HG03460 (cell line): ENCODE results near the gene BHMT2.

Source experiments
- ATAC-seq: cut with Tn5 transposase; IDR thresholded peaks from one replicate; pipeline ENCODE4 v1.9.1; 2021; ENCODE audit not compliant: unreplicated experiment

Gene BHMT2

DNA sequence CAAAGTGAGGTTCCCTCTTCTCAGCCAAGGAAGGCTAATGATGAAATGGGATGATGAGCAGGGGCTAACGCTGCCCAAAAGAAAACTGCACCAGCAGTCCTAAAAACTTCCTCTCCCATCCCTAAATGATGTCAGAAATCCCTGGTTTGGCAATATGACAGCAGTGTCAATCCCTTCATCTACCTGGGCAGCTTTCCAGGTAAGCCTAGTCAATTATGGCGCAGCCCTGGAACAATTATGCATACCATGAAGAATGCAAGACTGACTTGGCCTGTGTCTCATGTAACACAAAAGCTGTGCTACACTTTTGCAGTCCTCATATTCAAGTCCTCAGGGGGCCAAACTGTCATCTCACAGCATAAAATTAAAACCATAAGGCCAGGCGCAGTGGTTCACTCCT, 7.1 kb upstream of the BHMT2 start:
- ATAC-seq = no peak

DNA sequence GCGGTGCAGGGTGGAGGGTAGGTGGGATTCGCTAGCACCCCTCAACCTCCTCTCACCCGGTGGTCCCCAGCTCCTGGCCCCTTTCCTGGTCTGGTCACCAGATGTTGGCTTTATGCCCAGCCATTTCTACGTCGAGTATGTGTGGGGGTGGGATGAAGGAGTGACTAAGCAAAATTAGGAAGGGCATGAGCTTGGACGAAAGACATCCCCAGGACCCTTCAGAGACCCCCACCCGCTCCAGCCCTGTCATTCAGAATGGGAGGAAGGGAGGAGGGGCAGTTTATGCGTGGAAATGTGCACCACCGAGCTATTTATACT, 742 bp downstream of the BHMT2 start:
- no peak for ATAC-seq

GRCh38 chr5:79074641-79075040, 5.1 kb downstream of the BHMT2 start:
- no peak for ATAC-seq

DNA sequence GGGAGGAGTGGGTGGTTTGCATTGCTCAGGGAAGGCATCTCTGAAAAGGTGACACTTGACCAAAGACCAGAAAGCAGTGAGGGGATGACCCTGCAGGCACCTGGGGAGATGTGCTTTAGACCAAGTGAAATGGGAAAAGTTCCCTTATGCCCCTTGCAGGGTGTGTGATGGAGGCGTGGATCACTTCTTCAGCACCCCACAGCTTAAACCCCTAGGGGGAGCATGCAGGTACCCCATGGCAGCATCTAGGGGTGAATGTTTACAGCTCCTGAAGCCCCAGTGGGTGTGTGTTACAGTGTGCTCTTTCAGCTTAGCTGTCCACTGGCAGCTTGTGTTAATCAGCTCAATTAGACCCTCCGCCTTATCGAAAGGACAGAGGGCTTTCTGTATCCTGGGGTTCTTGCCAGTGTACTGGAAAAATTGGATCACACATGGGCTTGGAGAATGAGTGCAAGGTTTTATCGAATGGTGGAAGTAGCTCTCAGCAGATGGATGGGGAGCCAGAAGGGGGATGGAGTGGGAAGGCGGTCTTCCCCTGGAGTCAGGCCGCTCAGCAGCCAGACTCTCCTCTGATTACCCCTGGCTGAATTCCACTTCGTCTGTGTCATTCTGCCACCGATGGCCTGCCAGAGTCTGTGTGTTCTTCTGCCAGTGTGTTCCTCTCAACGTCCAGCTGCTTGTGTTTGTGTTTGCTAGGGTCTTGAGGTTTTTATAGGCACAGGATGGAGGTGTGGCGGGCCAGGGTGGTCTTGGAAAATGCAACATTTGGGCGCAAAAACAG, 6.3 kb downstream of the BHMT2 start:
- ATAC-seq = no peak

GRCh38 chr5:79076819-79077218, 7.3 kb downstream of the BHMT2 start:
- ATAC-seq = no peak

- ATAC-seq = no peak
Observed at GRCh38 chr5:79077680-79078365, 8.3 kb downstream of the BHMT2 start.

DNA sequence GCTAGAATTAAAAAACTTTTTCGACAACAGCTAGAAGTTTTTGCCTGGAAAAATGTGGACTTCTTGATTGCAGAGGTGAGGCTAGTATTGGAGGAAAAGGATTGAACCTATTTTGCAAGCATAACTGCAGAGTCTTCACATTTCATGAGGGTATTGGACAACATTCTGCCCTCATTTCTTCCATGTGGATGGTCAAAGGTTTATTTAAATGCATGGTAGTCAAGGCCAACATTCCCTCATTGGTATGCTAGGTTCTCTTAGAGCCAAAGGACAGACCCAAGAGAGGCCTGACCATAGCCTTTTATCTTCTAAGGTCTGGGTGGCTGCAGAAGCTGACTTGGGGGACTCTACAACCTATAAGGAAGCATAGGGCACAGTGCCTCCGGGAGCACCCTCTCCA, 11.2 kb downstream of the BHMT2 start:
- no peak for ATAC-seq

DNA sequence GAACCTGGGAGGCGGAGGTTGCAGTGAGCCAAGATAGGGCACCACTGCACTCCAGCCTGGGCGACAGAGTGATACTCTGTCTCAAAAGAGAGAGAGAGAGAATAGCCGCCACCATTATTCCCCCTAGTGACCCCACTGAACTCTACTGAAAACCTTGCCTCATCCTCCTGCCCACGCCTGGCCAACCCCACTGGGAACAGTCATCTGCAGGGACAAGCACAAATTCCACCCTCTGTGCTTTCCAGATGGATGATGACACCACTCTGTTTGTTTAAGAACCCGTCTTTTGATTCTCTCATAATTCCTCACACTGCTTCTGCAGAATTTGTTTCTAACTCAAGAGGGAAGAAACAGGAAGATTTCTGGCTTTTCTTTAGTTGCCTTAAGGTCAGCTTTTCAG, 12.2 kb downstream of the BHMT2 start:
- no peak for ATAC-seq

DNA sequence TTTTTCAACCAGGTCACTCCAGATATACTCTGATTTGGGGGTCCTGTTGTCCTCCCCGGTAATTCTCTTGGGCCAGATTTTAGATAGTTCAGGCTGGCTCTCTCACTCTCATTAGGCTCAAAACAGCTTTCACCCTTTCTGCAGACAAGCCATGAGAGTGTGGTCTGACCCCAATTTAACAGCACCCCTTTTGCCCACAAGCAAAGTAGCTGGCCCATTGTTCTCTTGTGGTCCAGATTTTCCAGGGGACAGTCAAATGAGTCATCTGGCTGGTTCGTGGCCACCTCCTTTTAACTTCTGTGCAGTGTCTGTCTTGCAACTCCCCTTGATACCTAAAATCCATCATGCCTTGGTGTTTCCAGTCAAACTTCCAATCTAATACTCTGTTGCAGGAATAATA, 16.5 kb downstream of the BHMT2 start:
- no peak for ATAC-seq

DNA sequence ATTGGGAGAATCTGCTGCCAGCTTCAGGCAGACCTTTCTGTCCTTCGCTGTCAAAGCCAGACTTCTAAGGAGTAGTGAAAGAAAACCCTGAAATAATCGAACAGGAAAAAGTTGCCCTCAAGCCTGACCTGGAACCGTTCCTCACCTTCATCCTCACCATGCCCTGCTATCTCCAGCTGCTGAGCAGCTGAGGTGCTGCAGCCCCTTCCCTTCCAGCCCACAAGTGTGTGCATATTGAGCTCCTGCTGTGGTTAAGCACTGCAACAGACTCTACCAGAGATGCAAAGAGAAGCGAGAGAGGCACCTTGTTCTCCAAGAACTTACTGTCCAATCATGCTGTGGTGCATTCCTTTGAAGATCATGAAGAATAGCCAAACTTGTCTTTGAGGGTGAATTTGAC, 18.9 kb downstream of the BHMT2 start:
- no peak for ATAC-seq

DNA sequence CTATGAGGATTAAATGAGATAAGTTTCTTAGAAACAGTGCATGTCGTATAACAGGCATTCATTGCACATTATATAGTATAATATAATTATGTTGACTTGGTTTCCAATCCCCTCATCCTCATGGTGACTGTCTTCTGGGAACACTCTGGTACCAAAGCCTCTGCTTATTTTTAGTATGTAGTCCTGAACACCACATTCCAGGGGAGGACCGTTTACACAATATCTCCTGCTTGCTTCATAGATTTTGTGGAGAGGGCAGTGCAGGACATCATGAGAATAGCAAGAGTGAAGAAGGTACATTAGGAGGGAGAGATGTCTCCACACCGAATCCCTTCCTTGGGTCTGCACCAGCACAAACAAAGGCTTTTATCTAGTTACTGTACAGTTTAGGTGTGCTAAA, 21.5 kb downstream of the BHMT2 start:
- ATAC-seq = no peak

GRCh38 chr5:79093762-79094161, 24.2 kb downstream of the BHMT2 start:
- no peak for ATAC-seq

GRCh38 chr5:79105868-79106267, 36.3 kb downstream of the BHMT2 start:
- no peak for ATAC-seq

DNA sequence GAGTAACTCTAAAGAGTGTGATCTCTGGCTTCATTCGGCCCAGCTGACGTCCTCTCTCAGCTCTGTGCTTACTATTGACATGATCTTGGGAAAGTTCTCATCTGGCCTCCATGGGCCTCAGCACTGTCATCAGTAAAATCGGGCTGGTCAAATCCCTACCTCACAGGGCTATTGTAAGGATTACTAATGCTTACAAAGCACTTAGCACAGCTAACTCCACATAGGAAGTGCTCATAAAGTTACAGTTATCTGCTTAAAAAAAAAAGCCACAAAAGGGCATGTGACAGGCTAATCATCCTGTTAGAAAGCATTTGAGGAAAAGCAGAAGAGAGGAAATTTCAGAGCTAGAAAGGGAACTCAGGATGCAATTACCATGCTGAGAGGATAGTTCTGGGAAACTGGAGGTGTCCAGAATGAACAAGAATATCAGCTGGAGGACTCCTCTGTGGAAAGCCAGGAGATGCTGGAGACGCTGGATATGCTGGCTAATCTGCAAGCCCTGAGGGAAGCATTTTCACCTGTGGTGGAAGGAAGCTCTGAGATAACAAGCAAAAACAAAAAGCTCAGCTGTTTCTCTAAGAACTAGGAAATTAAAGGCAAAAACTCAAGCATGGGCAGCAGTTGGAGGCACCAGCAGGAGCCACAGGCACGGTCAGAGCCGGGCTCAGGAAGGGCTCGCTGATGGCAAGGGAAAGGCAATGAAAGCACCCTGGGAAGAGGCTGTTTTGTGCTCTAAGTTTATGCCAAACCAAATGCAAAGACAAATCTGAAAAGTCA, 37.6 kb downstream of the BHMT2 start:
- no peak for ATAC-seq

- ATAC-seq = no peak
Observed at GRCh38 chr5:79108086-79108485, 38.5 kb downstream of the BHMT2 start.

DNA sequence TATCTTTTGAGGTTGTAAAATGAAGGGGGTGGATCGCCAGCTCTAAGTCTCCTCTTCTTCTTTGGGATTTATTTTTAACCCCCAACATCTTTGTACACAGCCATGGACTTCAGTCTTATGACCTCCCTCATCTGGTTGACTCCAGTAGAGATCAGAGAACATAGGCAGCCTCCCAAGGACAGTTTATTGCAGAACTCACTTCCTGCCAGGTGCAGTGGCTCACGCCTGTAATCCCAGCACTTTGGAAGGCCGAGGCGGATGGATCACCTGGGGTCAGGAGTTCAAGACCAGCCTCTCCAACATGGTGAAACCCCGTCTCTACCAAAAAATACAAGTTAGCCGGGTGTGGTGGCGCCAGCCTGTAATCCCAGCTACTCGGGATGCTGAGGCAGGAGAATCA, 39.2 kb downstream of the BHMT2 start:
- no peak for ATAC-seq

GRCh38 chr5:79109527-79110492, 40.2 kb downstream of the BHMT2 start:
- ATAC-seq = no peak

DNA sequence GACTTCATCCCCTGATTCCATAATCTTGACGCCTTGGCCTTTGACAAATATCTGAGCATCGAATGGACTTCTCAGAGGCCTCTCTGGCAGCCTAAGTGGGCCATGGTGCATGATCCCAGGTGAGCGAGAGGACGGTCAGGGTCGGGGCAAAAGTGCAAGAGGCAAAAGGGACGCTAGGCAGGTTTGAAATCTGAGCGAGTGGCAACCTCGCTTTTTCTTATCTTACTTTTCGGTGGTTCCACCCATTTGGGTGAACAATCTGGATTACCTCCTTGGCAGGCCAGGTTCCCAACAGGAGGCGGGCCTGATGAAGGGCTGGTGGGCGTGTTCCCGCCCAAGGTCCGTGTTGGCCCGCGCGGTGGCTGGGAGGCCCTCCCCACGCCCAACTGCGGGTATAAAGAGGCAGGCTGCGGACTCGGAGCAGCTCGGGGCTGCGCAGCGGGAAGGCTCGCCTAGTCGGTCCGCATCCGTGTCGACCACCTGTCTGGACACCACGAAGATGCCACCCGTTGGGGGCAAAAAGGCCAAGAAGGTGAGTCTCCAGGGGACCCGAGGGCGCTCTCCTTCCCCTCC, 41.9 kb downstream of the BHMT2 start, which contains the start of gene BHMT:
BHMT (plus strand) TSS at position 423 of the 573 bp plus-strand sequence; CDS start at position 500, 77 bp downstream.
- no peak for ATAC-seq

DNA sequence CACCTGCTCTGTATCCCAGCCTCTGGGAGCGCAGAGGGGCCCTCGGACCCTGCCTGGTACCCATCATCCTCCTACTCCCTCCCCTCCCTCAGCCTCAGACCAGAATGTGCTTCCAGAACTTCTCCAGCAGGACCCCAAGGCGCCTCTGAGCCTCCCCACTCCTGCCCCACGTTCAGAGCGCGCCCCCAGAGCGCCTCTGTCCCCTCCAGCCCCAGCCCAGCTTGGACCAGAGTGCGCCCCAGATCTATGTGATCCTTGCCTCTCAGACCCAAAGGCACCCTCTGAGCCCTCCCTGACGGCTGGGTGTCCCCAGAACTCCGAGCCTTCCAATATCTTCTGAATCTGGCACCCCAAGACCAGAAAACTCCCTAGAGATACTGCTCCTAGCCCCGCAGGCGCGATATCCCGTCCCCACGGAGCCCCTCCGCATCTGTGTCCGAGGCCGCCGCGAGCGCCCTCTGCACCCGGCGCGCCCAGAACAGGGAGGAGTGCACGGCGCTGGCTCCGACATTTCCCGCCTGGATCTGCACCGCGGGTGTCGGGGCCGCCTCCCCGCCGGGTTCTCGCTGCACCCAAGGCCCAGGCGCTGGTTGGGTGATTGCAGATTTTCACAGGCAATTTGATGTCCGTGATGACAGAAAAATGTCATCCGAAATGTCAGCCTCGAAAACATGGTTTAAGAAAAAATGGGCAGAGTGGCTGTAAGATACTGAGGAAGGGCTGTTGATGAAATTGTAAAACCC, 42.6 kb downstream of the BHMT2 start:
- no peak for ATAC-seq

DNA sequence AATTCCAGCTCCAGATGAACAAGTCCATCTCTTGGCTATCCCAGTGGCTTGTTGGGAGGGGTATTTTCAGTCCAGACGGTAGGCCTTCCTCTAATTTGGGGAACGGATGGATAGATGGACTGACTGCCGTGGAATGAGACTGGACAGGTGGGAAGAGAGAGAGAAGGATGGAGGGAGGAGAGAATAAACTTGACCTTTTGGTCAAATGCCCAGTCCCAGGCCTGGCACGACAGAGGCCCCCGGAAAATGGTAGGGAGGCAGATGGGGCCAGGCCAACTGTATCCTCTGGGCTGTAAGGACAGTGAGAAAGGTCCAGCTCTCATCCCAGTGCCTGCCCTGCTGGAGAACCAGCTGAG, 43.1 kb downstream of the BHMT2 start:
- ATAC-seq = no peak
